GM23338 (cell line): ENCODE results near the gene IL1RAPL2. TPM values are rescaled to one million over a fixed set of nuclear protein-coding genes. Genes with fewer than 3 reads are reported as not detected.

Experiments used
- ATAC-seq: fragments of 200-7000 bp; cut with Tn5 transposase; 3 replicates; pipeline ENCODE4 v1.9.1; 2020
- DNase-seq: peaks from one replicate; pipeline ENCODE4 v3.0.0-alpha.2; 2015; ENCODE audit warnings: low spot score
- H2AFZ ChIP-seq: fragments of 200-600 bp; sonication (generic); 2 replicates; pipeline ENCODE4 v1.8.0; 2016; ENCODE audit warnings: antibody characterized with exemption, mild to moderate bottlenecking, moderate library complexity
- H3F3A ChIP-seq: fragments of 200-600 bp; sonication (generic); replicated peaks from 2 replicates; pipeline ENCODE4 v1.8.0; 2017; ENCODE audit warnings: antibody characterized with exemption, mixed run types, low read depth
- H3K27ac ChIP-seq: fragments of 200-600 bp; sonication (generic); 2 replicates; pipeline ENCODE4 v1.6.1; 2016; ENCODE audit warnings: low read depth
- H3K27me3 ChIP-seq: fragments of 200-600 bp; sonication (generic); 2 replicates; pipeline ENCODE4 v1.8.0; 2016; ENCODE audit warnings: mild to moderate bottlenecking, mixed run types, moderate library complexity; ENCODE audit not compliant: insufficient read depth
- H3K36me3 ChIP-seq: fragments of 200-600 bp; sonication (generic); 2 replicates; pipeline ENCODE4 v1.8.0; 2016; ENCODE audit warnings: mild to moderate bottlenecking; ENCODE audit not compliant: insufficient read depth
- H3K4me1 ChIP-seq: fragments of 200-600 bp; sonication (generic); 2 replicates; pipeline ENCODE4 v1.8.0; 2016; ENCODE audit warnings: mild to moderate bottlenecking, moderate library complexity; ENCODE audit not compliant: insufficient read depth
- H3K4me2 ChIP-seq: fragments of 200-600 bp; sonication (generic); 2 replicates; pipeline ENCODE4 v1.7.1; 2017; ENCODE audit warnings: mixed run types
- H3K4me3 ChIP-seq: fragments of 200-600 bp; sonication (generic); 2 replicates; pipeline ENCODE4 v1.6.1; 2016; ENCODE audit warnings: mixed run types
- H3K79me2 ChIP-seq: fragments of 200-600 bp; sonication (generic); replicated peaks from 2 replicates; pipeline ENCODE4 v1.8.0; 2017; ENCODE audit warnings: mild to moderate bottlenecking; ENCODE audit not compliant: insufficient read depth
- H3K9me2 ChIP-seq: fragments of 200-600 bp; sonication (generic); 2 replicates; pipeline ENCODE4 v1.8.0; 2017; ENCODE audit not compliant: insufficient read depth
- H4K20me1 ChIP-seq: fragments of 200-600 bp; sonication (generic); replicated peaks from 2 replicates; pipeline ENCODE4 v1.8.0; 2017; ENCODE audit warnings: mild to moderate bottlenecking; ENCODE audit not compliant: insufficient read depth
- H3K27ac Mint-ChIP-seq: 2 replicates; pipeline ENCODE4 v1.8.0; 2020; ENCODE audit warnings: inconsistent platforms, mild to moderate bottlenecking, moderate library complexity, mixed read lengths
- H3K27me3 Mint-ChIP-seq: 3 replicates; pipeline ENCODE4 v1.8.0; 2022; ENCODE audit warnings: low read depth, mild to moderate bottlenecking, moderate library complexity, mixed read lengths, inconsistent platforms; ENCODE audit not compliant: insufficient read depth, poor library complexity
- H3K36me3 Mint-ChIP-seq: 3 replicates; pipeline ENCODE4 v1.8.0; 2021; ENCODE audit warnings: low read depth, mild to moderate bottlenecking, inconsistent platforms, moderate library complexity, mixed read lengths
- H3K4me1 Mint-ChIP-seq: 3 replicates; pipeline ENCODE4 v1.8.0; 2020; ENCODE audit warnings: mild to moderate bottlenecking, inconsistent platforms, mixed read lengths
- H3K4me3 Mint-ChIP-seq: 3 replicates; pipeline ENCODE4 v1.8.0; 2021; ENCODE audit warnings: moderate library complexity, mild to moderate bottlenecking, inconsistent platforms, mixed read lengths
- H3K9me3 Mint-ChIP-seq: 3 replicates; pipeline ENCODE4 v1.8.0; 2020; ENCODE audit warnings: moderate library complexity, mild to moderate bottlenecking, inconsistent platforms, mixed read lengths
- CREB1 ChIP-seq: fragments of 250-450 bp; sonication (Bioruptor Pico); IDR thresholded peaks from 2 replicates; pipeline ENCODE4 v1.5.0; 2020; ENCODE audit warnings: low read depth, mild to moderate bottlenecking, moderate library complexity
- EZH2 ChIP-seq: fragments of 200-600 bp; sonication (generic); IDR thresholded peaks from one replicate; pipeline ENCODE4 v1.8.0; 2017; ENCODE audit warnings: antibody characterized with exemption, mild to moderate bottlenecking, low read depth; ENCODE audit not compliant: unreplicated experiment
- EZH2phosphoT487 ChIP-seq: fragments of 200-600 bp; sonication (generic); IDR thresholded peaks from one replicate; pipeline ENCODE4 v1.8.1; 2018; ENCODE audit warnings: antibody characterized with exemption; ENCODE audit not compliant: unreplicated experiment
- JUNB ChIP-seq: IDR thresholded peaks from one replicate; pipeline ENCODE4 v1.6.1; 2016; ENCODE audit warnings: antibody characterized with exemption; ENCODE audit not compliant: unreplicated experiment
- NANOG ChIP-seq: IDR thresholded peaks from 2 replicates; pipeline ENCODE4 v1.6.1; 2016; ENCODE audit warnings: antibody characterized with exemption, borderline replicate concordance
- POLR2AphosphoS5 ChIP-seq: IDR thresholded peaks from 2 replicates; pipeline ENCODE4 v1.6.1; 2016; ENCODE audit warnings: antibody characterized with exemption, low read depth
- REST ChIP-seq: IDR thresholded peaks from one replicate; pipeline ENCODE4 v1.6.1; 2018; ENCODE audit warnings: antibody characterized with exemption; ENCODE audit not compliant: unreplicated experiment
- STAT1 ChIP-seq: IDR thresholded peaks from one replicate; pipeline ENCODE4 v1.6.1; 2016; ENCODE audit warnings: antibody characterized with exemption; ENCODE audit not compliant: unreplicated experiment
- ZNF114 ChIP-seq: fragments of 250-450 bp; sonication (Bioruptor Pico); IDR thresholded peaks from 2 replicates; pipeline ENCODE4 v1.5.0; 2020; ENCODE audit warnings: mild to moderate bottlenecking, moderate library complexity
- ZNF331 ChIP-seq: fragments of 250-450 bp; sonication (Bioruptor Pico); IDR thresholded peaks from 2 replicates; pipeline ENCODE4 v1.5.0; 2020; ENCODE audit warnings: low read depth, mild to moderate bottlenecking, moderate library complexity
- ZNF462 ChIP-seq: fragments of 250-450 bp; sonication (Bioruptor Pico); IDR thresholded peaks from 2 replicates; pipeline ENCODE4 v1.5.0; 2020; ENCODE audit warnings: mild to moderate bottlenecking, moderate library complexity
- polyA plus RNA-seq: library from polyadenylated mRNA; unstranded; fragments of >200 nt; fragmentation: Nextera tagmentation; extraction: Ambion mirVana; gene quantifications from 2 replicates; pipeline ENCODE4 v1.2.1, GENCODE V29; 2016
- total RNA-seq: library from RNA; depleted of rRNA; stranded (reverse); fragments of >200 nt; shearing (Covaris generic); gene quantifications from 2 replicates; pipeline ENCODE4 v1.2.3, GENCODE V29; 2014
- TF ChIP-seq, protein P1 (sequence below), 2 experiments: fragments of 200-600 bp in 1 of 2; sonication (generic) in 1 of 2; conservative IDR thresholded peaks; 2 replicates each; pipeline versions ENCODE4 v1.5.1 to v1.6.1; 2016 to 2017; ENCODE audit warnings: antibody characterized with exemption in 2 of 2, low read depth in 2 of 2, mild to moderate bottlenecking in 2 of 2, moderate library complexity in 1 of 2
- TF ChIP-seq, protein P2 (sequence below): IDR thresholded peaks from 2 replicates; pipeline ENCODE4 v1.6.1; 2016; ENCODE audit warnings: antibody characterized with exemption

The IL1RAPL2 gene
- total and polyA plus RNA-seq, 2 experiments from 2014 or later: 0.80 to 0.94 TPM

- Histone ChIP-seq H3F3A (no peaks in the 10 kb centered on the region), H4K20me1 (no peaks in the 10 kb centered on the region), H3K36me3 (no peaks in the 10 kb centered on the region), H3K27ac (no peak overlapping the region), H3K4me1 (peaks cover 17% of the 10 kb centered on the region), H3K4me2 (no peak overlapping the region), H3K4me3 (no peak overlapping the region), H3K27me3 (no peaks in the 10 kb centered on the region), H2AFZ (no peak overlapping the region), H3K9me2 (no peaks in the 10 kb centered on the region), H3K79me2 (no peaks in the 10 kb centered on the region)
- peaks cover 2% of the 10 kb centered on the region for H3K27me3 Mint-ChIP-seq
- peaks cover 12% of the 10 kb centered on the region; the same call in 2 of the 3 replicates for H3K9me3 Mint-ChIP-seq
- DNase-seq: no peak
- ATAC-seq: no peak
- TF ChIP-seq, protein P1, sequence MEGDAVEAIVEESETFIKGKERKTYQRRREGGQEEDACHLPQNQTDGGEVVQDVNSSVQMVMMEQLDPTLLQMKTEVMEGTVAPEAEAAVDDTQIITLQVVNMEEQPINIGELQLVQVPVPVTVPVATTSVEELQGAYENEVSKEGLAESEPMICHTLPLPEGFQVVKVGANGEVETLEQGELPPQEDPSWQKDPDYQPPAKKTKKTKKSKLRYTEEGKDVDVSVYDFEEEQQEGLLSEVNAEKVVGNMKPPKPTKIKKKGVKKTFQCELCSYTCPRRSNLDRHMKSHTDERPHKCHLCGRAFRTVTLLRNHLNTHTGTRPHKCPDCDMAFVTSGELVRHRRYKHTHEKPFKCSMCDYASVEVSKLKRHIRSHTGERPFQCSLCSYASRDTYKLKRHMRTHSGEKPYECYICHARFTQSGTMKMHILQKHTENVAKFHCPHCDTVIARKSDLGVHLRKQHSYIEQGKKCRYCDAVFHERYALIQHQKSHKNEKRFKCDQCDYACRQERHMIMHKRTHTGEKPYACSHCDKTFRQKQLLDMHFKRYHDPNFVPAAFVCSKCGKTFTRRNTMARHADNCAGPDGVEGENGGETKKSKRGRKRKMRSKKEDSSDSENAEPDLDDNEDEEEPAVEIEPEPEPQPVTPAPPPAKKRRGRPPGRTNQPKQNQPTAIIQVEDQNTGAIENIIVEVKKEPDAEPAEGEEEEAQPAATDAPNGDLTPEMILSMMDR (conservative IDR thresholded peaks at IDR 0.05; ENCODE audit: low read depth in 2 of 2): no peak
- TF ChIP-seq JUNB (no peak), POLR2AphosphoS5 (no peak), ZNF114 (CRISPR knock-in tag) (no peak), ZNF331 (CRISPR knock-in tag) (no peak), EZH2phosphoT487 (no peak), CREB1 (CRISPR knock-in tag) (no peak), NANOG (no peak), ZNF462 (CRISPR knock-in tag) (no peak), STAT1 (no peak), EZH2 (no peak), REST (no peak)
- TF ChIP-seq, protein P2, sequence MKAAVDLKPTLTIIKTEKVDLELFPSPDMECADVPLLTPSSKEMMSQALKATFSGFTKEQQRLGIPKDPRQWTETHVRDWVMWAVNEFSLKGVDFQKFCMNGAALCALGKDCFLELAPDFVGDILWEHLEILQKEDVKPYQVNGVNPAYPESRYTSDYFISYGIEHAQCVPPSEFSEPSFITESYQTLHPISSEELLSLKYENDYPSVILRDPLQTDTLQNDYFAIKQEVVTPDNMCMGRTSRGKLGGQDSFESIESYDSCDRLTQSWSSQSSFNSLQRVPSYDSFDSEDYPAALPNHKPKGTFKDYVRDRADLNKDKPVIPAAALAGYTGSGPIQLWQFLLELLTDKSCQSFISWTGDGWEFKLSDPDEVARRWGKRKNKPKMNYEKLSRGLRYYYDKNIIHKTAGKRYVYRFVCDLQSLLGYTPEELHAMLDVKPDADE: no peak
- peaks cover 21% of the 10 kb centered on the region for H3K4me1 Mint-ChIP-seq
- no peak overlapping the region for H3K4me3 Mint-ChIP-seq
- peaks cover 3% of the 10 kb centered on the region; the same call in 1 of the 3 replicates for H3K36me3 Mint-ChIP-seq
- H3K27ac Mint-ChIP-seq: no peak overlapping the region
Observed at GRCh38 chrX:105302246-105302645, 736.2 kb downstream of the IL1RAPL2 start.
